ENCODE data around the gene DRG2. TPM values are rescaled to one million over a fixed set of nuclear protein-coding genes. Genes with fewer than 3 reads are reported as not detected.

Gene DRG2
- total RNA-seq, 1 donor from 2014 or later = 24.6 TPM

DNA sequence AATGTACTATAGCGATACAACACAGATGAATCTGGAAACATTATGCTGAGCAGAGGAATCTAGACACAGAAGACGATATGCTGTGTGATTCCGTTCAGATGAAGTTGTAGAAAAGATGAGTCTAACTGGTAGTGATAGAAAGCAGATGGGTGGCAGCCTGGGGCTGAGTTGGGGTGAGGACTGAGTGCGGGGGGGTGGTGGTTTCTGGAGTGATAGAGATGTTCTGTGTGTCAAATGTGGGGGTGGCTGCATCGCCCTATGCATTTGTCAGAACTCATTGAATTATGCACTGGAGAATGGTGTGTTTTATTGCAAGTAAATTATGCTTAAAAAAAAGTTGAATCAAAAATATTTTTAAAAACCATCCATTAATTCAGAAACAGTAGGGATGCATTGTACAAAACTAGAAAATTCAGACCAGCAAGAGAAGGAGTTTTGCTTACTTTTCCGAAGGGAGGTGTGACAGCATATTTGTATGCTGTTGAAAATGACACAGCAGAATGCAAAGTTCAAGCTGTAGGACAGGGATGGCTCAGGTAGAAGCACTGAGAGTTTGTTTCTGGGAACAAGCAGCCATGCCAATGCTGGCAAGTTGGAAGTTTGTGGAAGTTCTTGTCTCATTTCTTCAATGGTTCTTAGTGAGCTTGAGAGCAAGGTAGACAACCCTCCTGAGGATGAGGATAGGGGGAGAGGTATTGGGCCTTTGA lies 13.0 kb upstream of the DRG2 start:
- no peak overlapping the region for H3K27ac Mint-ChIP-seq (ENCODE audit: unreplicated experiment)
- TF ChIP-seq, protein P1, sequence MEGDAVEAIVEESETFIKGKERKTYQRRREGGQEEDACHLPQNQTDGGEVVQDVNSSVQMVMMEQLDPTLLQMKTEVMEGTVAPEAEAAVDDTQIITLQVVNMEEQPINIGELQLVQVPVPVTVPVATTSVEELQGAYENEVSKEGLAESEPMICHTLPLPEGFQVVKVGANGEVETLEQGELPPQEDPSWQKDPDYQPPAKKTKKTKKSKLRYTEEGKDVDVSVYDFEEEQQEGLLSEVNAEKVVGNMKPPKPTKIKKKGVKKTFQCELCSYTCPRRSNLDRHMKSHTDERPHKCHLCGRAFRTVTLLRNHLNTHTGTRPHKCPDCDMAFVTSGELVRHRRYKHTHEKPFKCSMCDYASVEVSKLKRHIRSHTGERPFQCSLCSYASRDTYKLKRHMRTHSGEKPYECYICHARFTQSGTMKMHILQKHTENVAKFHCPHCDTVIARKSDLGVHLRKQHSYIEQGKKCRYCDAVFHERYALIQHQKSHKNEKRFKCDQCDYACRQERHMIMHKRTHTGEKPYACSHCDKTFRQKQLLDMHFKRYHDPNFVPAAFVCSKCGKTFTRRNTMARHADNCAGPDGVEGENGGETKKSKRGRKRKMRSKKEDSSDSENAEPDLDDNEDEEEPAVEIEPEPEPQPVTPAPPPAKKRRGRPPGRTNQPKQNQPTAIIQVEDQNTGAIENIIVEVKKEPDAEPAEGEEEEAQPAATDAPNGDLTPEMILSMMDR (IDR thresholded peaks at IDR 0.05) = no peak
- H3K27me3 Mint-ChIP-seq (ENCODE audit: low read depth) = peaks cover 9% of the 10 kb centered on the region
- H3K4me3 Mint-ChIP-seq (ENCODE audit: unreplicated experiment) = no peak overlapping the region
- peaks cover 14% of the 10 kb centered on the region for H3K4me1 Mint-ChIP-seq (ENCODE audit: low read depth)
- H3K36me3 Mint-ChIP-seq (ENCODE audit: low read depth) = no peaks in the 10 kb centered on the region
- no peaks in the 10 kb centered on the region for H3K9me3 Mint-ChIP-seq (ENCODE audit: low read depth)
- no peak for DNase-seq (ENCODE audit: low spot score)

DNA sequence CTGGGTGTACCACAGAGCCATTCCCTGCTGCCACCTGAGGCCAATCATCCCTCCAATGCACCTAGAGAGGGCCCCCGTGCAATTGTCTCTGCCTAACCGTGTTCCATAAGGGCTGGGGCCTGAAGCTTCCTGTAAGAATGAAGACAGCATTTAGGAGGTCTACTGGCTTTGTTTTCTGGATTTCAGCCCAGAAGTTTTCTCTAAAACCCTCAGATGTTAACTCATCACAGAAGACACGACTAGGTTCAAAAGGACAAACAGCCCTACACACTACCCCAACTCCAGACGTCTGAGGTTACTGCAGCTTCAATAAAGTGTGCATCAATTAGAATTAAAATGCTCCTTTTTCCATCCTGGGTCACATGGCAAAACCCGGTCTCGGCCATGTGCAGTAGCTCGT lies 10.8 kb upstream of the DRG2 start:
- no peak overlapping the region for H3K27ac Mint-ChIP-seq (ENCODE audit: unreplicated experiment)
- no peak for DNase-seq (ENCODE audit: low spot score)
- peaks cover 9% of the 10 kb centered on the region for H3K27me3 Mint-ChIP-seq (ENCODE audit: low read depth)
- no peak overlapping the region for H3K4me3 Mint-ChIP-seq (ENCODE audit: unreplicated experiment)
- no peaks in the 10 kb centered on the region for H3K36me3 Mint-ChIP-seq (ENCODE audit: low read depth)
- TF ChIP-seq, protein P1 (IDR thresholded peaks at IDR 0.05) = no peak
- no peaks in the 10 kb centered on the region for H3K9me3 Mint-ChIP-seq (ENCODE audit: low read depth)
- H3K4me1 Mint-ChIP-seq (ENCODE audit: low read depth) = no peaks in the 10 kb centered on the region

DNA sequence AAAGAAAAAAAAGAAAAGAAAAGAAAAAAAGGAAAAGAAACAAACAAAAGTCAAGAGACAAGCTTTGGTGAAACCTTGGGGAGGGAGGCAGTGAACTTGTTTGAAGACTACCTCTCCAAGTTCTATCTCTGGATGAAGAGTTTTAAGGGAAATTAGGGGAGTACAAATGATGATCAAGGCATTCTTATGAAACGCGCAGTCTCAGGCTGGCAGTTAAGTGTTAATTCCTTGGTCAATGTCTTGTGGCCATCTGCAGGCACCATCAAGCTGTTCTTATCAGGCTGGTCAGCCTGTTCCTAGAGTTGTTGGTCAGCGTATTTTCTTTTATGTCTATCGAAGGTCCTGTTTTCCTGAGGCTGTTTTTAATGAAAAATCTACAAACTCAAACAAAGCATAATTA lies 8.2 kb upstream of the DRG2 start:
- Mint-ChIP-seq H3K27me3 (ENCODE audit: low read depth) (peaks cover 9% of the 10 kb centered on the region), H3K27ac (ENCODE audit: unreplicated experiment) (no peak overlapping the region), H3K4me3 (ENCODE audit: unreplicated experiment) (no peak overlapping the region), H3K9me3 (ENCODE audit: low read depth) (no peaks in the 10 kb centered on the region), H3K4me1 (ENCODE audit: low read depth) (no peaks in the 10 kb centered on the region), H3K36me3 (ENCODE audit: low read depth) (no peaks in the 10 kb centered on the region)
- DNase-seq (ENCODE audit: low spot score) = no peak
- TF ChIP-seq, protein P1 (IDR thresholded peaks at IDR 0.05) = no peak

DNA sequence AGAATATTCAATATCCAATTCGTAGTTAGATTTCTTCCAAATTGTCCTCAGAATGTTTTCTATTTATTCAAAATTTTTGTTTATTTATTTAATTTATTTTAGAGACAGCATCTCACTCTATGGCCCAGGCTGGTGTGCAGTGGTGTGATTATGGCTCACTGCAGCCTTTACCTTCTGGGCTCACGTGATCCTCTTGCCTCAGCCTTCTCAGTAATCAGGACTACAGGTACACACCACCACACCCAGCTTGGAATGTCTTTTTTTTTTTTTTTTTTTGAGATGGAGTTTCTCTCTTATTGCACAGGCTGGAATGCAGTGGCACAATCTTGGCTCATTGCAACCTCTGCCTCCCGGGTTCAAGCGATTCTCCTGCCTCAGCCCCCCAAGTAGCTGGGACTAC lies 3.5 kb upstream of the DRG2 start:
- no peak overlapping the region for H3K27ac Mint-ChIP-seq (ENCODE audit: unreplicated experiment)
- DNase-seq (ENCODE audit: low spot score) = no peak
- H3K36me3 Mint-ChIP-seq (ENCODE audit: low read depth) = no peaks in the 10 kb centered on the region
- H3K4me1 Mint-ChIP-seq (ENCODE audit: low read depth) = peaks cover 20% of the 10 kb centered on the region
- H3K9me3 Mint-ChIP-seq (ENCODE audit: low read depth) = no peaks in the 10 kb centered on the region
- no peak overlapping the region for H3K4me3 Mint-ChIP-seq (ENCODE audit: unreplicated experiment)
- peaks cover 1% of the 10 kb centered on the region for H3K27me3 Mint-ChIP-seq (ENCODE audit: low read depth)
- TF ChIP-seq, protein P1 (IDR thresholded peaks at IDR 0.05) = no peak

DNA sequence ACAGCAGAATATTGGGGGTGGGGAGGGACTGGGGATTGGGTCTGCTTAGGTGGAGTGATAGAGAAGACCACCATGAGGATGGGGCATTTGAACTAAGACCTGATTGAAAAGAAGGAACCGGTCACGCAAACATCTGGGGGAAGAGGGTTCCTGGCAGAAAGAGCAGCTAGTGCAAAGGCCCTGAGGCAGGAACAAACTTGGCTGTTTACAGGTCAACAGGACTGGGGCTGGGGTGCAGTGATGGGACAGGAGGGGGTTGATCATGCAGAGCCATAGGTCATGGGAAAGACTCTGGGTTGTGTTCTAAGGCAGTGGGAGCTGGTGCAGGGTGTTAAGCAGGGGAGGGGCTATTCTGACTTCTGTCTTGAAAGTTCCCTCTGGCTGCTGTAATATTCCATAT lies 1.9 kb downstream of the DRG2 start:
- no peak overlapping the region for H3K27ac Mint-ChIP-seq (ENCODE audit: unreplicated experiment)
- no peaks in the 10 kb centered on the region for H3K27me3 Mint-ChIP-seq (ENCODE audit: low read depth)
- H3K9me3 Mint-ChIP-seq (ENCODE audit: low read depth) = no peaks in the 10 kb centered on the region
- no peak overlapping the region for H3K4me3 Mint-ChIP-seq (ENCODE audit: unreplicated experiment)
- H3K4me1 Mint-ChIP-seq (ENCODE audit: low read depth) = peaks cover 30% of the 10 kb centered on the region
- peaks cover 9% of the 10 kb centered on the region for H3K36me3 Mint-ChIP-seq (ENCODE audit: low read depth)
- TF ChIP-seq, protein P1 (IDR thresholded peaks at IDR 0.05) = no peak
- DNase-seq (ENCODE audit: low spot score) = no peak
